ENCODE data around the gene CHSY1.
"Not testable (repeated sequence)": the region's sequence is repeated elsewhere in the genome, so short reads cannot be mapped to it uniquely, and the experiment has no call there.

Gene CHSY1

GRCh38 chr15:101251830-101252820 lies at the start of gene CHSY1:
TSS of gene CHSY1 (minus strand) at chr15:101252048. CDS start at chr15:101251456, 592 bp downstream.
- peak within 1 kb of the TSS; percentile 98 for H3K4me3 ChIP-seq (ENCODE audit: low read length)
- H3K36me3 ChIP-seq (ENCODE audit: insufficient read depth, low read length) = peaks cover 5% of the 10 kb centered on the region
- H3K27me3 ChIP-seq (ENCODE audit: insufficient read depth, low read length) = peaks cover 3% of the 10 kb centered on the region
- H3K9me3 ChIP-seq (ENCODE audit: low read length) = no peaks in the 10 kb centered on the region
- H3K4me1 ChIP-seq (ENCODE audit: insufficient read depth, low read length) = peaks cover 20% of the 10 kb centered on the region
- H2AFZ ChIP-seq (ENCODE audit: low read depth, low read length) = peak within 1 kb of the TSS; percentile 100

- H2AFZ ChIP-seq (ENCODE audit: low read depth, low read length) = no peak overlapping the region
- H3K9me3 ChIP-seq (ENCODE audit: low read length) = no peaks in the 10 kb centered on the region
- peak overlapping the region; percentile 89 for H3K4me3 ChIP-seq (ENCODE audit: low read length)
- peaks cover 22% of the 10 kb centered on the region for H3K4me1 ChIP-seq (ENCODE audit: insufficient read depth, low read length)
- H3K27me3 ChIP-seq (ENCODE audit: insufficient read depth, low read length) = no peaks in the 10 kb centered on the region
- H3K36me3 ChIP-seq (ENCODE audit: insufficient read depth, low read length) = peaks cover 8% of the 10 kb centered on the region
Observed at GRCh38 chr15:101296418-101297405, 44.9 kb upstream of the CHSY1 start.

GRCh38 chr15:101295607-101296161 lies 43.8 kb upstream of the CHSY1 start:
- Histone ChIP-seq H3K27me3 (ENCODE audit: insufficient read depth, low read length) (no peaks in the 10 kb centered on the region), H3K36me3 (ENCODE audit: insufficient read depth, low read length) (peaks cover 16% of the 10 kb centered on the region), H3K4me1 (ENCODE audit: insufficient read depth, low read length) (peaks cover 22% of the 10 kb centered on the region), H3K4me3 (ENCODE audit: low read length) (peak overlapping the region; percentile 89), H2AFZ (ENCODE audit: low read depth, low read length) (peak overlapping the region; percentile 39), H3K9me3 (ENCODE audit: low read length) (no peaks in the 10 kb centered on the region)

GRCh38 chr15:101294731-101295606 lies 43.1 kb upstream of the CHSY1 start, which contains the start of gene SNRPA1:
TSS of gene SNRPA1 (minus strand) at chr15:101295248. CDS start at chr15:101295178, 70 bp downstream.
- no peaks in the 10 kb centered on the region for H3K27me3 ChIP-seq (ENCODE audit: insufficient read depth, low read length)
- H3K36me3 ChIP-seq (ENCODE audit: insufficient read depth, low read length) = peaks cover 19% of the 10 kb centered on the region
- H3K4me3 ChIP-seq (ENCODE audit: low read length) = peak within 1 kb of the TSS; percentile 89
- H3K9me3 ChIP-seq (ENCODE audit: low read length) = no peaks in the 10 kb centered on the region
- H3K4me1 ChIP-seq (ENCODE audit: insufficient read depth, low read length) = peaks cover 22% of the 10 kb centered on the region
- peak within 1 kb of the TSS; percentile 39 for H2AFZ ChIP-seq (ENCODE audit: low read depth, low read length)

GRCh38 chr15:101293122-101293521 lies 41.3 kb upstream of the CHSY1 start:
- Histone ChIP-seq H3K27me3 (ENCODE audit: insufficient read depth, low read length) (no peaks in the 10 kb centered on the region), H2AFZ (ENCODE audit: low read depth, low read length) (no peak overlapping the region), H3K36me3 (ENCODE audit: insufficient read depth, low read length) (peaks cover 32% of the 10 kb centered on the region), H3K9me3 (ENCODE audit: low read length) (no peaks in the 10 kb centered on the region), H3K4me1 (ENCODE audit: insufficient read depth, low read length) (peaks cover 22% of the 10 kb centered on the region), H3K4me3 (ENCODE audit: low read length) (peak overlapping the region; percentile 89)

- Histone ChIP-seq H2AFZ (ENCODE audit: low read depth, low read length) (no peak overlapping the region), H3K36me3 (ENCODE audit: insufficient read depth, low read length) (peaks cover 66% of the 10 kb centered on the region), H3K4me3 (ENCODE audit: low read length) (no peak overlapping the region)
Observed at GRCh38 chr15:101288905-101289513, 37.2 kb upstream of the CHSY1 start.

GRCh38 chr15:101287342-101287741 lies 35.5 kb upstream of the CHSY1 start:
- H3K4me3 ChIP-seq (ENCODE audit: low read length); H2AFZ ChIP-seq (ENCODE audit: low read depth, low read length); H3K27me3 ChIP-seq (ENCODE audit: insufficient read depth, low read length); H3K9me3 ChIP-seq (ENCODE audit: low read length); H3K4me1 ChIP-seq (ENCODE audit: insufficient read depth, low read length): not testable (repeated sequence)
- peaks cover 77% of the 10 kb centered on the region for H3K36me3 ChIP-seq (ENCODE audit: insufficient read depth, low read length)

More at GRCh38 chr15:101288905-101289513, 37.2 kb upstream of the CHSY1 start:
- H3K27me3 ChIP-seq (ENCODE audit: insufficient read depth, low read length) = no peaks in the 10 kb centered on the region
- H3K4me1 ChIP-seq (ENCODE audit: insufficient read depth, low read length) = peaks cover 8% of the 10 kb centered on the region
- H3K9me3 ChIP-seq (ENCODE audit: low read length) = no peaks in the 10 kb centered on the region

- no peaks in the 10 kb centered on the region for H3K9me3 ChIP-seq (ENCODE audit: low read length)
- H3K4me1 ChIP-seq (ENCODE audit: insufficient read depth, low read length) = no peaks in the 10 kb centered on the region
- H2AFZ ChIP-seq (ENCODE audit: low read depth, low read length) = no peak overlapping the region
- H3K27me3 ChIP-seq (ENCODE audit: insufficient read depth, low read length) = no peaks in the 10 kb centered on the region
- peaks cover 75% of the 10 kb centered on the region for H3K36me3 ChIP-seq (ENCODE audit: insufficient read depth, low read length)
- no peak overlapping the region for H3K4me3 ChIP-seq (ENCODE audit: low read length)
Observed at GRCh38 chr15:101286471-101287114, 34.7 kb upstream of the CHSY1 start.

GRCh38 chr15:101283931-101284330 lies 32.1 kb upstream of the CHSY1 start:
- Histone ChIP-seq H3K9me3 (ENCODE audit: low read length) (no peaks in the 10 kb centered on the region), H3K4me1 (ENCODE audit: insufficient read depth, low read length) (no peaks in the 10 kb centered on the region), H3K4me3 (ENCODE audit: low read length) (no peak overlapping the region), H2AFZ (ENCODE audit: low read depth, low read length) (no peak overlapping the region), H3K27me3 (ENCODE audit: insufficient read depth, low read length) (no peaks in the 10 kb centered on the region), H3K36me3 (ENCODE audit: insufficient read depth, low read length) (peaks cover 69% of the 10 kb centered on the region)

- Histone ChIP-seq H3K36me3 (ENCODE audit: insufficient read depth, low read length) (peaks cover 44% of the 10 kb centered on the region), H3K4me3 (ENCODE audit: low read length) (no peak overlapping the region), H3K27me3 (ENCODE audit: insufficient read depth, low read length) (no peaks in the 10 kb centered on the region), H2AFZ (ENCODE audit: low read depth, low read length) (no peak overlapping the region), H3K4me1 (ENCODE audit: insufficient read depth, low read length) (peaks cover 15% of the 10 kb centered on the region), H3K9me3 (ENCODE audit: low read length) (no peaks in the 10 kb centered on the region)
Observed at GRCh38 chr15:101280007-101280406, 28.2 kb upstream of the CHSY1 start.

GRCh38 chr15:101277943-101278564 lies 26.2 kb upstream of the CHSY1 start:
- Histone ChIP-seq H3K9me3 (ENCODE audit: low read length) (no peaks in the 10 kb centered on the region), H3K4me3 (ENCODE audit: low read length) (peak overlapping the region; percentile 92), H2AFZ (ENCODE audit: low read depth, low read length) (peak overlapping the region; percentile 90), H3K36me3 (ENCODE audit: insufficient read depth, low read length) (peaks cover 48% of the 10 kb centered on the region), H3K27me3 (ENCODE audit: insufficient read depth, low read length) (no peaks in the 10 kb centered on the region), H3K4me1 (ENCODE audit: insufficient read depth, low read length) (peaks cover 15% of the 10 kb centered on the region)
